Loucy (cell line): Measurements from ENCODE around the gene PLEKHF1.

Experiments
- H2AFZ ChIP-seq: fragments of 200-600 bp; sonication (generic); 2 replicates; pipeline ENCODE4 v1.6.0; 2016; ENCODE audit warnings: antibody characterized with exemption, mild to moderate bottlenecking, low read length, moderate library complexity
- H3F3A ChIP-seq: fragments of 200-600 bp; 2 replicates; pipeline ENCODE4 v1.6.0; 2016; ENCODE audit warnings: antibody characterized with exemption, low read depth, mild to moderate bottlenecking
- H3K27me3 ChIP-seq: fragments of 200-600 bp; sonication (generic); 2 replicates; pipeline ENCODE4 v1.6.1; 2014; ENCODE audit warnings: low read length, mild to moderate bottlenecking; ENCODE audit not compliant: insufficient read depth, poor library complexity, severe bottlenecking
- H3K36me3 ChIP-seq: fragments of 200-600 bp; sonication (generic); 2 replicates; pipeline ENCODE4 v1.6.1; 2016; ENCODE audit warnings: low read length; ENCODE audit not compliant: insufficient read depth
- H3K4me1 ChIP-seq: fragments of 200-600 bp; sonication (generic); 2 replicates; pipeline ENCODE4 v1.5.1; 2014; ENCODE audit warnings: low read length, mild to moderate bottlenecking; ENCODE audit not compliant: insufficient read depth, poor library complexity, severe bottlenecking
- H3K4me2 ChIP-seq: fragments of 200-600 bp; sonication (generic); 2 replicates; pipeline ENCODE4 v1.6.0; 2014; ENCODE audit warnings: antibody characterized with exemption, low read length, low read depth, mild to moderate bottlenecking; ENCODE audit not compliant: poor library complexity, severe bottlenecking
- H3K4me3 ChIP-seq: fragments of 200-600 bp; sonication (generic); 2 replicates; pipeline ENCODE4 v1.5.1; 2014; ENCODE audit warnings: low read length, mild to moderate bottlenecking, mixed read lengths; ENCODE audit not compliant: poor library complexity, severe bottlenecking
- H3K79me2 ChIP-seq: fragments of 200-600 bp; sonication (generic); 2 replicates; pipeline ENCODE4 v1.6.1; 2014; ENCODE audit warnings: low read length; ENCODE audit not compliant: insufficient read depth
- H3K9ac ChIP-seq: fragments of 200-600 bp; sonication (generic); 2 replicates; pipeline ENCODE4 v1.6.0; 2014; ENCODE audit warnings: mild to moderate bottlenecking, low read depth, low read length, moderate library complexity; ENCODE audit not compliant: poor library complexity, severe bottlenecking
- H3K9me2 ChIP-seq: fragments of 200-600 bp; sonication (generic); replicated peaks from 2 replicates; pipeline ENCODE4 v1.6.1; 2016; ENCODE audit warnings: low read depth, low read length, mixed read lengths
- H3K9me3 ChIP-seq: fragments of 200-600 bp; sonication (generic); 2 replicates; pipeline ENCODE4 v1.6.1; 2014; ENCODE audit warnings: mild to moderate bottlenecking, antibody characterized with exemption, low read length, low read depth; ENCODE audit not compliant: insufficient read depth
- H4K20me1 ChIP-seq: fragments of 200-600 bp; sonication (generic); 2 replicates; pipeline ENCODE4 v1.6.0; 2014; ENCODE audit warnings: antibody characterized with exemption, low read length, mild to moderate bottlenecking; ENCODE audit not compliant: insufficient read depth, poor library complexity, severe bottlenecking
- EZH2phosphoT487 ChIP-seq: fragments of 200-600 bp; IDR thresholded peaks from 2 replicates; pipeline ENCODE4 v1.6.1; 2018; ENCODE audit warnings: antibody characterized with exemption, mild to moderate bottlenecking, moderate library complexity, borderline replicate concordance
- TF ChIP-seq, protein P1 (sequence below): fragments of 200-600 bp; sonication (generic); conservative IDR thresholded peaks from 2 replicates; pipeline ENCODE4 v1.5.1; 2014; ENCODE audit warnings: mild to moderate bottlenecking, antibody characterized with exemption, low read length

PLEKHF1 gene

DNA sequence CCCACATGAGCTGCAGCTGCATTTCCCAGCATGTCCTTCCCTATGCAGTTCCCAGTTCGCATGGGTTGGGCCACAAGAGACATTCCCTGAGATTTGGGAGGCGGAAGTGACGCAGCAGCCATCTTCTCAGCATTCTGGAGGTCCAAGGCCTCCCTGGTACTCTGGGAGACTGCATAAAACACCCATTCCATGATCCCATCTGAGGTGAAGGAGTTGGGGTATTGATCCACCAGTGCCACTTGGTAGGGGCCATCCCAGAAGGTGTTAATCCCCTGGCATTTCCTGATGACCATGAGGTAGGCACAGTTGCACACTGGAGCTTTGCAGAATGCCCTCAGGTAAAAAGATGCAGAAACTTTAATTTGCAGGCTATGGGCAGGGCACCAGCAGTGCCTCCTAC is 33.8 kb upstream of the PLEKHF1 start:
- Histone ChIP-seq H3K4me2 (no peak overlapping the region), H3K79me2 (no peaks in the 10 kb centered on the region), H3K4me1 (no peaks in the 10 kb centered on the region), H4K20me1 (no peaks in the 10 kb centered on the region), H2AFZ (no peak overlapping the region), H3F3A (no peaks in the 10 kb centered on the region), H3K4me3 (no peak overlapping the region), H3K27me3 (no peaks in the 10 kb centered on the region), H3K36me3 (no peaks in the 10 kb centered on the region), H3K9me3 (no peaks in the 10 kb centered on the region), H3K9ac (no peak overlapping the region), H3K9me2 (no peaks in the 10 kb centered on the region)
- TF ChIP-seq, protein P1, sequence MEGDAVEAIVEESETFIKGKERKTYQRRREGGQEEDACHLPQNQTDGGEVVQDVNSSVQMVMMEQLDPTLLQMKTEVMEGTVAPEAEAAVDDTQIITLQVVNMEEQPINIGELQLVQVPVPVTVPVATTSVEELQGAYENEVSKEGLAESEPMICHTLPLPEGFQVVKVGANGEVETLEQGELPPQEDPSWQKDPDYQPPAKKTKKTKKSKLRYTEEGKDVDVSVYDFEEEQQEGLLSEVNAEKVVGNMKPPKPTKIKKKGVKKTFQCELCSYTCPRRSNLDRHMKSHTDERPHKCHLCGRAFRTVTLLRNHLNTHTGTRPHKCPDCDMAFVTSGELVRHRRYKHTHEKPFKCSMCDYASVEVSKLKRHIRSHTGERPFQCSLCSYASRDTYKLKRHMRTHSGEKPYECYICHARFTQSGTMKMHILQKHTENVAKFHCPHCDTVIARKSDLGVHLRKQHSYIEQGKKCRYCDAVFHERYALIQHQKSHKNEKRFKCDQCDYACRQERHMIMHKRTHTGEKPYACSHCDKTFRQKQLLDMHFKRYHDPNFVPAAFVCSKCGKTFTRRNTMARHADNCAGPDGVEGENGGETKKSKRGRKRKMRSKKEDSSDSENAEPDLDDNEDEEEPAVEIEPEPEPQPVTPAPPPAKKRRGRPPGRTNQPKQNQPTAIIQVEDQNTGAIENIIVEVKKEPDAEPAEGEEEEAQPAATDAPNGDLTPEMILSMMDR = no peak
- TF ChIP-seq EZH2phosphoT487 = no peak

DNA sequence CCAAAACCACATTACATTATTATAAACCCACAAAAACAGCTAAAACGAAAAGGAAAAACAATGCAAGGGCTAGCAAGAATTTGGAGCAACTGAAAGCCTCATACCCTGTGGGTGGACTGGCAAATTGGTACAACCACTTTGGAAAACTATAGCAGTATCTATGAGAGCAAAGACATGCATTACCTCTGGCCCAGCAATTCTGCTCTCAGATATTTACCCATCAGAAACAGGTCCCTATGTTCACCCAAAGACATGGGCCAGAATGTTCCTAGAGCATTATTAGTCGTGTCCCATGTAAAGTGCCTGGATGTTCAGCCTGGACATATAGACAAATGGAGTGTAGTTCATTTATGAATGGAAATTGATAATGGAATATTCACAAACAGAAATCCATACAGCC is 31.3 kb upstream of the PLEKHF1 start:
- H2AFZ ChIP-seq = no peak overlapping the region
- TF ChIP-seq, protein P1 = no peak
- no peak for TF ChIP-seq EZH2phosphoT487
- no peaks in the 10 kb centered on the region for H3K9me2 ChIP-seq
- no peaks in the 10 kb centered on the region for H3K36me3 ChIP-seq
- H3K4me3 ChIP-seq = no peak overlapping the region
- H3K27me3 ChIP-seq = no peaks in the 10 kb centered on the region
- H3K9ac ChIP-seq = no peak overlapping the region
- H3F3A ChIP-seq = no peaks in the 10 kb centered on the region
- H3K4me1 ChIP-seq = no peaks in the 10 kb centered on the region
- H3K9me3 ChIP-seq = no peaks in the 10 kb centered on the region
- H4K20me1 ChIP-seq = no peaks in the 10 kb centered on the region
- no peak overlapping the region for H3K4me2 ChIP-seq
- no peaks in the 10 kb centered on the region for H3K79me2 ChIP-seq

DNA sequence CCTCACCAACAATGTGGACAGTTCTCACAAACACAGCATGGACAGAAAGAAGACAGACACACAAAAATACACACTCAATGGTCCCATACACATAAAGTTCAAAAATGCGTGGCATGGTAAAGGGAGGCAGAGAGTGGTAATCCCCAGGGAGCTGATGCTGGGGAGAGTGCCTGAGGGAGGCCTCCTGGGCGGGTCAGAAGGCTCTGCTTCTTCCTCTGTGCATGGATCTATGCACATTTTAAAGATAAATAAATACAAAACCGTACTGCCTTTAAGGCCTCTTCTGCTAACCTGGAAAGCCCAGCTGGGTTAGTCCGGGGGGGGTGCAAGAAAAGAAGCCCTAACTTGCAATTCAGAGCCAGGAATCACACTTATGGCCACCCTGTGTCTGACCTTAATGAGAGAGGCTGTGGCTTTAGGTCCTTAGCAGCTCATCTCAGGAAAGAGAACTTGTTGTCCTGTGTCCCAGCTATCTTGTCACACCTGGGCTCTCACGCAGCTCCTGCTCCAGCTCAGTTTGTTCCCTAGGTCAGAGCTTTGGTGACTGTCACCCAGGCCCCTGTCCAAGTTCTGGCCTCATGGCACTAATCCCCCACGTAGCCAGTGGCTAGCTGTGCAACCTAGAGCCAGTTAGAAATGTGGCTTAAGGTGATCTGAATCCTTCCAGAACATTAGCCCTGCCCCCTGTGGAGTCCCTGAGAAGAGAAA is 30.7 kb upstream of the PLEKHF1 start:
- H3K4me2 ChIP-seq = no peak overlapping the region
- H3K4me1 ChIP-seq = no peaks in the 10 kb centered on the region
- no peaks in the 10 kb centered on the region for H4K20me1 ChIP-seq
- no peak overlapping the region for H3K4me3 ChIP-seq
- H3K36me3 ChIP-seq = no peaks in the 10 kb centered on the region
- no peaks in the 10 kb centered on the region for H3K27me3 ChIP-seq
- no peak overlapping the region for H2AFZ ChIP-seq
- no peaks in the 10 kb centered on the region for H3K9me2 ChIP-seq
- H3K9ac ChIP-seq = no peak overlapping the region
- no peaks in the 10 kb centered on the region for H3F3A ChIP-seq
- TF ChIP-seq EZH2phosphoT487 = no peak
- TF ChIP-seq, protein P1 = no peak
- no peaks in the 10 kb centered on the region for H3K79me2 ChIP-seq
- H3K9me3 ChIP-seq = no peaks in the 10 kb centered on the region
